NCI-H2171 (cell line): ENCODE results near the gene SLC9B2.

ENCODE experiments used
- DNase-seq: peaks from one replicate; lab custom pipeline; 2025; lab: John Stamatoyannopoulos, UW

SLC9B2 gene, protein sequence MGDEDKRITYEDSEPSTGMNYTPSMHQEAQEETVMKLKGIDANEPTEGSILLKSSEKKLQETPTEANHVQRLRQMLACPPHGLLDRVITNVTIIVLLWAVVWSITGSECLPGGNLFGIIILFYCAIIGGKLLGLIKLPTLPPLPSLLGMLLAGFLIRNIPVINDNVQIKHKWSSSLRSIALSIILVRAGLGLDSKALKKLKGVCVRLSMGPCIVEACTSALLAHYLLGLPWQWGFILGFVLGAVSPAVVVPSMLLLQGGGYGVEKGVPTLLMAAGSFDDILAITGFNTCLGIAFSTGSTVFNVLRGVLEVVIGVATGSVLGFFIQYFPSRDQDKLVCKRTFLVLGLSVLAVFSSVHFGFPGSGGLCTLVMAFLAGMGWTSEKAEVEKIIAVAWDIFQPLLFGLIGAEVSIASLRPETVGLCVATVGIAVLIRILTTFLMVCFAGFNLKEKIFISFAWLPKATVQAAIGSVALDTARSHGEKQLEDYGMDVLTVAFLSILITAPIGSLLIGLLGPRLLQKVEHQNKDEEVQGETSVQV

GRCh38 chr4:103076747-103077347 lies at the start of gene SLC9B2:
SLC9B2 (minus strand) TSS chr4:103076761; CDS start chr4:103067550, 9,211 bp downstream.
- DNase-seq, result no peak

DNA sequence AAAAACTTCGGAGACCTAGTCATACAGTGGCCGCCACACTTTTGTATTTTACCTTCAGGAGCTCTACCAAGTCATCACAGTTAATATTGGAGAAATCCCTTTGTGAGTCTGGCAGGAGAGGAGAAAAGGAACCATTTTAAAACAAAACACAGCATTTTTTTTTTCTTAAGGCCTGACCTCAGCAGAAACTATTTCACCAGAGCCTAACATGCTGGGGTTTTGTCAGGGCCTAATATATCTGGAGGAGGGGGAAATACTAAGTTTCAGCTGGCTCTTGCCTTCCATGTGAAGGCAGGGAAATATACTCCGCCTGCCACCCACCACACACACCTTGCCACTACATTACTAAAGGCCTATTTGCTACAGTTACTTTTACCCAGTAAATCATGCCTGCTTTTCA lies 49.6 kb upstream of the SLC9B2 start:
- no peak for DNase-seq

- no peak for DNase-seq
Measured at GRCh38 chr4:103123114-103123513, 46.6 kb upstream of the SLC9B2 start.

GRCh38 chr4:103118166-103118565 lies 41.6 kb upstream of the SLC9B2 start:
- no peak for DNase-seq

DNA sequence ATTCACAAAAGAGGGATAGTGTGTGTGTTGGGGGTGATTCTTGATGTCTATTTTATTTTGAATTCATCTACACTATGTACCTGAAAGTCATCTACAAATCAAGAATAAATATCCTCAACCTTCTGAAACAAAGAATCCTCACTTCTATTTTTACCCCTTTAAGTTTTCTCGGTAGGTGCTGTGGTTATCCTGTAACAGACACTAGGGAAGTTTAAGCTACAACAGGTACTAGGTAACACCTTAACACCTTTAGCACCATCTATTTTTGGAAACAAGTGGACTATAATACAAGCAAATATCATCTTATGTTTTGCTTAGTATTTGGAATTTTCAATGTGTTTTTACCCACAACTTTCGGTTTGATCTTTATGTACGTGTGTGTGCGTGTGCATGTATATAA lies 35.0 kb upstream of the SLC9B2 start:
- DNase-seq, result no peak

DNA sequence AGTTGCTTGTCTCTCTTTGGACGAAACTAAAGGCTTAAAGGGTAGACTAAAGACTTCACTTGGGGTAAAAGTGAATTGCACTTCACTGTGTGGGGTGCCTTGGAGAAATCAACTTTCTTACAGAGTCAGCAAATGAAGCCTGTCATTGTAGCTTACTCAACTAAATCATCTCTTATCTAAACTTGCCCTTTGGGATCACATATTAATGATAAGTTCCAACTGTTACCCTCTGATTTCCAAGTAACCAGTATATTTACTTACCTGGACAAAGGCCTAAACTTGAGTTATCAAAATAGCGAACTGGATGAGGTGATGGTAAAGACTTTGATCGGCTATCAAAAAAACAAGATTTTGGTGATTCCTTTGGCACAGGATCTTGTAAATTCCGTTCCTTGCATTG lies 32.0 kb upstream of the SLC9B2 start:
- DNase-seq, result no peak

DNA sequence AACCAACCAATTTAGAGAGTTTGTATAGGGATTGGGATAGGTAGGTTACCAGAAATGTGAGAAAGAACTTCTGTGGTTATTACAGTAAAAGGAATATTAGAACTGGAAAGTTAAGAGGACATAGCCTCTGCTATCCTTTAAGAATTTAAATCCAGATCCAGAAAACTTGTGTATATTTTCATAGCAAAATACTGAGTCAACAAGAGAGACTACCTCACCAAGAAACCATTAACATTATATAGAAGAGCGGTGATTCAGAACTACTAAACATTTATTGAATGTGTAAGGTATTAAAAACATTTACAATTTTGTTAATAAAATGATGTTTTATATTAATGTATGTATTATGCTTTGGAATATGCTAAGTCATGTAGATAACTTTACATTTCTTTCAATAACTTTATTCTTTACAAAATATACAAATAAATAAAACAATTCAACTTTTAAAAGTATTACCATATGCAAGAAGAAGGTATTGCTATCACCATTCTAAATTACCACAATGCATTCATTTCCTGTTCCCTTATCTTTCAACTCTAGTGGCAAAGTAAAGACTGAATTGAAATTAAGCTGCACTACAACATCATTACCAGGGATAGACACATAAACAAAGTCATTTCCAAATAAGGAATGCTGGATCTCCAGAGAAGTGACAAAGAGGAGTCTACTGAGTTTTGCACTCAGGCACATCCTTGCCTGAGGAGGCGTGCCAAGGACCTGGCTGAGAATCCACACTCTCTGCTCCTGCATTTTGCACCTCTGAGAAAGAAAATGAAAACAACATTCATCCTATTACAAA lies 29.2 kb upstream of the SLC9B2 start:
- no peak for DNase-seq

DNA sequence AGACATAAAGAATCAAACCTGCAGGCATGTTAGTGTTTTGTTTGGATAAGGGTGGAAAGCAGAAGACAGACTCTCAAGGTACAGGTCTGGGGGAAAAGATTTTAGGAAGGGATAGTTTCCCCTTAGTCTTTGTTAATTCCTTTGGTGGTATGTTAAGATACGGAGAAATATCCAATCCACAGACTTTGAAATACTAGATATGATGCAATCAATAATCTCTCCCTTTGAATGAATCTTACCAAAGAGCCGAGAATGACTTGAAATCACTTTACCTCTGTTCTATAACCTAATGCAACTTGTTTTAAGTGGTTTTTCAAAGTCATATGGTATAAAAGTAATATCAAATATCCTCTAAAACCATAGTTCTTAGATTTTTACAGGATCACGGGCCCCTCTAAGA lies 28.3 kb upstream of the SLC9B2 start:
- DNase-seq, result no peak

GRCh38 chr4:103100691-103101090 lies 24.1 kb upstream of the SLC9B2 start:
- DNase-seq, result no peak

DNA sequence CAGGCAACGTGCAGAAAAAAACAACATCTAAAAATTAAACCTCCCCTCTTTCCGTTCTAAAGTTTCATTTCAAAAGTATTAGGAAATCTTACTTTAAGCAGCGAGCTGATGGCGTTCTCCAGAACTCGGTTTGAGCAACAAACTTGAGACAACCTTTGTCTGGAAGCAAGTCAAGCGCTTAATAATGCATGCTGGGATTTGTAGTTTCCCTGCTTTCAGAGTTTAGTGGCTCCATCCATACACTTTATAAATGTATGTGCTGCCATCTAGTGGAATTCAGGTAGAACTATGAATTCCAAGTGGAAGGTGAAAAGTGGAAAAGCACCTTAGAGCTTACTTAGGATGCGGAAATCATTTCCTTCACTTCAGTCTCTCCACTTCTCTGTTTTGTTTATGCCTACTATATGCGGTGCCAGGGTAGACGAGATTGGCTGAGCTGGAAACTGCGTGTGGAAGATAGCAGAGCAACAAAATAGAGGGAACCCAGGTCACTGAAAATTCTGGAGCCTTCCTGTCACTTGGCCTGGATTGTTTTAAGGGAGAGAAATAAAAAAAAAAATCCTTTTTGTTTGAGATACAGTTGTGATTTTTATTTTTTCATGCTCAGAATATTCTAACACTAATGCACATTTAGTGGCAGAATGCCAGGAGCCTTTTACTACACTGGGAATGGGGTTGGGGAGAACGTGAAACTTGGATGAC lies 23.3 kb upstream of the SLC9B2 start, which contains the start of gene BDH2:
TSS of gene BDH2 (minus strand) at position 144 of the 702 bp plus-strand sequence. CDS start 3,580 bp downstream, outside the sequence.
- DNase-seq, result peak; percentile 28

DNA sequence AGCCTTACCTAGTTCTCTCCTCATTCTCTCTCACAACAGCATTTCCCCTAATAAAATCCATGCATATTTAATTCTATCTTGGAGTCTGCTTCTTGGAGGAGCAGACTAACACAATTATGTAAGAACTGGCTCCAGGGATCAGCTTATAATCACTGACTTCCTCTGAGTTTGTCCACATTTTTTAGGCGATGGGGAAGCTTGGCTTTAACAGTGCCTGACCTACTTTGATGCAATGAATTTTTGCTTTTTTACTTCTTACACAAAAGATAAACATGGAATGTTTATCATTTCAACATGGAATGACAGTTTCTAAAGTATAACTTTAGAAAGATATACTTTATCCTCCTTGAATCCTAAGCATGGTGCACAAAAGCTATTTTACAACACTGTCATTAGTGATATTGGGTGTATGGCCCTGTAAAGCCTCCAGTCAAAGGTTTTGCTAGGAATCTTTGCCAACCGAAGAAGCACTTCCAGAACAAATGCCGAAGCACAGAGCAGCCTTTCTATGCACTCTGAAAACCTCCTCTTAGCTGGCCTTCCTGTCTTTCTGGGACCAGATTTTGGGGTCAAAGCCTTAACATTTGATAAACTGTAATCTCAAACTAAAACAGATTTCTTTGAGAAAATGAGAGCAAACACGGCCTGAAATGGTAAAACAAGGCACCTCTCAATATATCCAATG lies 22.3 kb upstream of the SLC9B2 start:
- DNase-seq, result no peak

DNA sequence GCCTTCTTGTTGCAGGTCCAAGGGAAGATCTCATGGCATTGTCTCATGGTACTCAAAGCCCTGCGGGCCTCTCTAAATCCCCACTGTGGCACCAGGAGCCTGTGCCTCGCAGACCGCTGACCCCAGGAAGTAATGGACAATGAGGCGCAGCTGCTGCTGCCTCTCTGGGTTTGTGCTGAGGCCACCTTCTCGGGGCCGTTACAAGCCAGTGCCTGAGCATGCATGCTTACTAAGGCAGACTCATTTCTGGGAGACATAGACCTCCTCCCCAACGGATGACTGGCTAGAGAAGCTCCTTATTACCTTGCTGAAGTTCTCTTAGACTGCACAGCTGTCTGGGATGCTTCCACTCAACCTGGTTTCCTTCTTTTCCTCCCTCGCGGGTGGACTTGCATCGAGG lies 21.8 kb upstream of the SLC9B2 start:
- no peak for DNase-seq

DNA sequence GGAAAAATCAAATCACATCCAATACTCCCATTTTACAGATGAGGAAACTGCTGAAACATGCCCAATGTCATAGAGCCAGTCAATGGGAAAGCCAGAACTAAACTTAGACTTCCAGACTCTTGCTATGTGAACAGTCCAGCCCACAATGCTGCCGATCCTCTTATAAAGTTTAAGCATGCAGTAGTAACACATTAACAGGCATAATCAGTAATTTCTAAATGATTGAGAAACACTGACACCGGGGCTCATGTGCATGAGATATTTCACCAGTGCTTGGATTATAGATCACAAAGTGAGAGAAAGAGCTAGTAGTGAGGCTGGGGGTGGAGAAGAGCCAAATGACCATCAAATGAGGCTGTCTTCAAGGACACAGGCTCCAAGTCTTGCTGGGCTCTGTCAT lies 20.6 kb upstream of the SLC9B2 start:
- no peak for DNase-seq

DNA sequence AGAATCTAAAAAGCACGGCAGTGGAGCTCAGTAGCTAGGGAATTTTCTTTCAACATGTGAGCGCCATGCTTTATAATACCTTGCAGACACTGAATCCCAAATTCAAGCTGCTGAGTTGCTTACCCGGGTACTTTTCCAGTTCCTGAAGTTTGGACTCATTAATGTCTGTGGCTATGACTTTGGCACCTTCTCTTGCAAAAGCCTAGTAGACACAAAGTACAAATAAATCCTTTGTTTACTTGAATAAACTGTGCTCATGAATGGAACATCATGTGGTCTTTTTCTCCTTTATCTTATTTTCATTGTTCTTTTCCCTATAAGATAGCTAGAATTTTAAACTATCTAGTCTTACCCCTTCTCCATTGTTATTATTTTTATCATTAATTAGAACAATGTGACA lies 18.5 kb upstream of the SLC9B2 start:
- no peak for DNase-seq

DNA sequence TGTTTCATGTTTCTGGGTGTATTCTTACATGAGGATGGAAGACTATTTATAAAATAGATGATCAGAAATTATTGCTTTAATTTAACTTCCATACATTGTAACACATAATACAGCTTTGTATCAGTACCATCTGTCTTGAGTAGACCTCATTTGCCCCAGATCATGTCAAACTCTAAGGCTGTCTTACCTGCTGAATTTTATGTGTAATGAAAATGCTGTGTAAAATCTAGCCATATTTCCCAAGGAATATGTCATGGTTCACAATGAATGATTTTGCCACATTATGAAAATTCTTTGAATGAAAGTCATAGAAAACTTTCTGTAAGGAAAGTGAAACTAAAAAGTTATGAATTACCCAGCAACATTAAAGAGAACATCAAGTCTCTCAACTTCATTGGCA lies 15.7 kb upstream of the SLC9B2 start:
- no peak for DNase-seq

GRCh38 chr4:103091601-103092223 lies 15.2 kb upstream of the SLC9B2 start:
- DNase-seq, result peak; percentile 33

DNA sequence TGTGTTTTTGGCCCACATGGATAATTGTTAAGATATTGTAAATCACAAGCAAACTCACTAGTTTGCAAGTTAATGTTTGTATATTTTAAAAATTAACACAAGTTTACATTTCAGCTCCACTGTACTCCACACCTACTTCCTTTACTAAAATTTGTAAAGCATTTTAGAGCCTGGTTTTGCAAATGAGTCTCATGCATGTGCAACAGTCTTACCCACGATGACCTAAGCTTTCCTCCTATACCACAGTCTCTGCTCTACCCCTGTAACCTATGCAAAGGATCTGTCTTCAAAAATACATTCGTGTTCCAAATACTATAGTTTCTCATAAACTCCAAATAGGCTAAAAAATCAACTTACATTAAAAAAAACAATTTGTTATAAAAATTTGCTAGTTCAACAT lies 12.9 kb upstream of the SLC9B2 start:
- DNase-seq, result no peak

DNA sequence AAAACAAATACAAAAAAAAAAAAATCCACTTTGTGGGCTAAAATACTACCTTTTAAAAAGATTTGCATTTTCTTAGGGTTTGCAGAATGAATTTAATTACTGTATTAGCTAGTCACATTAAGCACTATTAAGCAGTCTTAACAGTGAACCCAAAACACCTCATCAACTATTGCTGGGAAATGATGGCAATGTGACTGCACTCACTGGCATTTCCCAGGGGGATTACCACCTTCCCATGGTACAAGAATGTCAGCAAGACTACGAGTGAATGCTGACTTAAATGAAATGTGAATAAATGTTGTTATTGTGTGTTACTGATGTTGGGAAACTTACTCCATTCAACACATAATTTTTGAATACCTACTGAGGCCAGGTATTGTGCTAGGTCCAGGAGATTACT lies 10.0 kb upstream of the SLC9B2 start:
- DNase-seq, result no peak

GRCh38 chr4:103085555-103086196 lies 9.1 kb upstream of the SLC9B2 start:
- no peak for DNase-seq

DNA sequence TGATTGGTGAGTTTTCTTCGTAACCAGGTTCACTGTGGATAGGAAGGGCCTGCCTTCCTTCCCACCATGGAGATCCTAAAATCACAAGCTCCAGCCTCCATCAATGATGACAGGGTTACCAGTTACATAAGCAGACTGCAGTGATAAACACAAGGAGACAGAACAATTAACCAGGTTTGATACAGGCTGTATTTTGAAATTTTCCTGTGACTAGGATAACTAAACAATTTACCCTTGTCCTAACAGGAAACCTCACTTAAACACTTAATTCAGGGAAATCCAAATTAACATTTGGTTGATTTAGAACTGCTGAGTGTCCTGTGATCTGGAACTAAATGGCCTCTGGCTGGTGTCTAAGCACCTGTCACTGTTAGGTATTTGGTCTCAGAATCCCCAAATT lies 3.1 kb upstream of the SLC9B2 start:
- DNase-seq, result no peak
